GM19397 (cell line): Measurements from ENCODE around the gene IL17RB.
A peak's percentile ranks its signal among the peaks of the same experiment; 100 is the strongest.

Experiments
- ATAC-seq: cut with Tn5 transposase; IDR thresholded peaks from one replicate; pipeline ENCODE4 v1.9.1; 2021; ENCODE audit warnings: mild to moderate bottlenecking, moderate library complexity; ENCODE audit not compliant: unreplicated experiment

The IL17RB gene

DNA sequence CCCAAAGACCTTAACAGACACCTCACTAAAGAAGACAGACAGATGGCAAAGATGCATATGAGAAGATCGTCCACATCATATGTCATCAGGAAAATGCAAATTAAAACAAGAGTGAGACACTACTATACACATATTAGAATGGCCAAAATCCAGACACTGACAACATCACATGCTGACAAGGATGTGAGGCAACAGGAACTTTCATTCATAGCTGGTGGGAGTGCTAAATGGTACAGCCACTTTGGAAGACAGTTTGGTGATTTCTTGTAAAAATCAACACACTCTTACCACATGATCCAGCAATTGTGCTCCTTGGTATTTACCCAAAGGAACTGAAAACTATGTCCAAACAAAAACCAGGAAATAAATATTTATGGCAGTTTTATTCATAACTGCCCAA is 17.8 kb upstream of the IL17RB start:
- no peak for ATAC-seq

DNA sequence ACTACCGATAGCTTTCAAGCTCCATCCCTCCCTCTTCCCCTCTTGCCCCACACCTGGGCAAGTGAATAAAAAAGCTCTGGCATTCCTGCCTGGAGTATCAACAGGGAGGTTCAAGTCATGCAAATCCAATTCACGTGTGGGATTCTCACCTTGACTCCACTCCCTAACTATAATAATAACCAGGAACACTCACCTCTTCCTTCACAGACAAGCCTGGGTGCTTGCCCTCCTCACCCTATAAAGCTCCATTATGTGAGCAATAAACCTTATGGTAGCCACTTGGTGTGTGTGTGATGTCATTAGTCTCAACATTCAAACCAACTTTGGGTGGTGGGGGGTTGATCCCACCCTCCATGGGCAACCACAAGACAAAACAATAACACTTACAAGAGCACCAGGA is 16.8 kb upstream of the IL17RB start:
- no peak for ATAC-seq

DNA sequence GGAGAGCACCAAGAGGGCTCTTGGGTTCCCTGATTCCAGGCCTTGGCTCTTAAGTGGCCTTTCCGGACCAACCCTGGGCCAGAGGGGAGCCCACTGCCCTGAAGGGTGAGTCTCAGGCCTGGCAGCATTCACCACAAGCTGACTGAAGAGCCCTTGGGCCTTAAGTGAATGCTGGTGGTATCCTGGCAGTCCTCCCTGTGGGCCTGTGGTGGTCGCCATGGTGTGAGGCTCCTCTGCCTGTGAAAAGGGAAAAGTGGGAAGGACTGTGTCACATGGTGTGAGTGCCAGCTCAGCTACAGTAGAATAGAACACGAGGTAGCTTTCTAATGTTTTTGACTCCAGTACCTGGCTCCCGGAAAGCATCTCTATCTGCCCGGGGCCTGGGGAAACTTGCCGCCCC is 15.4 kb upstream of the IL17RB start:
- ATAC-seq: no peak

DNA sequence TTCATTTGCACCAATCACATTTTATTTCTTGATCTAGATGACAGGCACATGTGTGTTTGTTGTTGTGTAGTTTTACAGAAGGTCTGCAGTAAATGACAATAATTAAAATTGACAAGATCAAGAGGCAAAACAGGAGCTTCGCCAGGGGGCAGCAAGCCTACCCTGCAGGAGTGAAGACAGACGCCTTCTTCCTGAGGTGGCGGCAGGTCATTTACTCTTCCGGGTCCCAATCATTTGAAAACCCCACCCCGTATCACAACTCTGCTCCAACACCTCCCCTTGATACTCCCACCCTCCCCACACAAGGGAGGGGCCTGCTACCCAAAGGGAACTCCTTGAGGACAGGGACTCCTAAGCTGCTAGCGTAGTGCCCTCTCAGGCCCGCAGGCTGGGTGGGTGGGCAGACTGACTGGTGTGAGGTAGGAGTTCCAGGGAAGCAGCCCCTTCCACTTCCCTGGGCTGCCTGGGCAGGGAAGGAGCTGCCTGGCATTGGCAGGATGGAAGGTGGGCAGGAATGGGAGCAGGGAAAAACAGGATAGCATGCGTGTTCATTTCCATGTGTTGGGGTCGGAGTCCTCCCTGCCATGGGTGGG is 13.2 kb upstream of the IL17RB start:
- no peak for ATAC-seq

DNA sequence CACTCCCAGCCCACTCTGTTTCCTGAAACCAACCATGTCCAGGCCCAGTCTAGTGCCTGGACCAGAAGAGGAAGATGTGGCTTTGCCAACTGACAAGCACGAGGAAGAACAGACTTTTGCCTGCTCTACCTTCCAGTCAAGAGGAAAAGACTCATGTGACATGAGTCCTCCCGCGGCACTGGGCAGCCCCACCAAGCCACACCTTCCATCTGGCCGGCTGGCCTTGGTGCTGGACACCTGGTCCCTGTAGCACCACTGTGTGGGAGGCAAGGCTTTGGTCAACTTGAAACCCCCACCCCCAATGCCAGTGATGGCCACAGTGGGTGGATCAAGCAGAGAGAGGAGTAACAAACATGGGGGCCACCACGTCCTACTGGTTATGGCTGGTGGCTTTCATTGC is 12.7 kb upstream of the IL17RB start:
- ATAC-seq: no peak

DNA sequence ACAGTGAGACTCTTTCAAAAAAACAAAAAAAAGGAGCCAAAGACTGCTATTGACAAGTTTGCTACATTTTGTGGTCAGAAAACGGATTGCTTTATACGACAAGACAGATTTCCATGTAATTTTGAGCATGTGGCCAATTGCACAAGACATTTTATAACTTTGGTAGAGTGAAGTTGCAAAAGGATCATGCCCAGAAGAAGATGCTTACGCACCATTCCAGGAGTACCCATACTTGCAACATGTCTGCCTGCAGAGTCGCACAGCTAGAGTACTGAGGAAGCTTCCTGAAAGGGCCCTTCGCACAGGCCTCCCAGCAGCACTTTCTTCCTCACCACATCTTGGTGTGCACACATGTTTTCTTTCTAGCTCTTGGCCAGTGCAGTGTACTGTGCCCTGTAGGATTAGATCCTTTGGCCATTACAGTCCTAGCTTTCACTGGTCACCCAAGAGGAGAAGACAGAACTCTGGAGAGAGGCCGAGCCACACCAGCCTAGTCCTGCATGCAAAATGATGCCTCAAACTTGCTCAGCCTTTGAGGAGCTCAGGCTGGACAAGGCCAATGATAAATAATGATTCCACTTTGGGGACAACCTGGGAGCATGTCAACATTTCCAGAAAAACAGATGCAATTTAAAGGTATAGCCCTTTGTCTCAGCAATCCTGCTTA is 11.8 kb upstream of the IL17RB start:
- ATAC-seq: no peak

DNA sequence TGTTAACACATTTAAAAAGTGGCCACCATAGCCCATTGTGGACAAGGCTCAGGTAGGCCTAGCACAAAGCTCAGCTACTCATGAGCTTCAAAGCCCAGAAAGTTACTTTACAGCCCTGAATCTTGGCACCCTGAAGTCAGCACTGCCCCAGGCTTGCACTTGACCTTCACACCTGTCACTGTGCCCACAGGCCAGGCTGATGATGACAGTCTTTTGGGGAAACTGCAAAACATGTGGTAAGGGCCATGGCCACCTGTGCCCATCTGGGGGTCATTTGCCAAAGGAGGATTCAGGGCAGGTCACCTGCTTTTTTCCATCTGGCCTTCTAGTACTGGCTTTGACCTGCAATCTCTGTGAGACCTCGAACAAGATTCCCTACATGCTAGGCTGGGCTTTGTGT is 11.1 kb upstream of the IL17RB start:
- no peak for ATAC-seq

DNA sequence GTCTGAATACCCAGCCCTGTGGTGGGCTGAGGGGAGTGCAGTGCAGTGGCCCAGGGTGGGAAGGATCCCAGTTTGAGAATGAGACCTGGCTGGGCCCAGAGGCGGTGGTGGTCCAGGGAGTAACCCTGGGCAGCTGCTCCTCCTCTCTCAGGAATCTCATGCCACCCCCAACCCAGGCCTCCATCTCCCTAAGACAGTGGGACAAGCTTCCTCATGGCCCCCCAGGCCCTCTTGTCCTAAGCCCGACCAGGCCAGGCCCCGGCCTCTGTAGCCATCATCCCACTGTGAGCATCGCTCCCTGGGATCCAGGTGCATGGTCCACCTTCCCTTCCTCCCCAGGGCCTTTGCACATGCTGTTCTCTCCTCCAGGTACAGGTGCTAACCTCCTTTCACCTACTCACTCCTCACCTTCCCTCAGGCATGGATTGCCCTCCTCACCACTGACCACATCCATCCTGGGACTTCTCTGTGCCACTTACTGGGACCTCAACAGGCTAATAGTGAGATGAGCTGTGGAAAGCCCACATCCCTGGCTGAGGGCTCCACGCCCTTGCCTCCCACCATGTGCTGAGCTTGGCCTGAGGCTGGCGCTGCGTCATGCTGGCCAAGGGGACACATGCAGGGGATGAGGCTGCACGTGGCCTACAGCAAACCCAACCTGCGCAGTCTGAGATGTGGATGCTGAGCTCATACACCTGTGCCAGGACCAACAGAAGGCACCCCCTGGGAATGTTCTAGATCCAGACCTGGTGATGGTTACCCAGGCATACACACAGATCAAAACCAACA is 10.1 kb upstream of the IL17RB start:
- no peak for ATAC-seq

DNA sequence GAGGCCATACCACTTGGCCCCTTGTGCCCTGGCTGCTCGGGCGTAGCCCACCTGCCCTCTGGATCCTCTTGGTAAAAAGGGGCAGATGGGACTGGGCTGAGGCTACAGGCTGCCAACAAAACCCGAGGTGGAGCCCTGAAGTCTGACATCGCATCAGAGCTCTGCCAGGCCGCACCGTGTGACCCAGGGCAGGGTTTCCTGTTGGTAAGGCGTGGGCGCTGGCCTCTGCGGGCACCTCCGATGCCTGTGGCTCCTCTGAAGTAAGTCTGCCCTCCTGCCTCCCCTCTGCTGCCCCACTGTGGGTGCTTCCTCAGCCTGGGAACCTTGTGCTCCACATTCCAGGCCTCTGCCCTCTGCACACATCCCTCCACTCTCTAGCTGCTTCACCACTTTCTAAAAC is 9.0 kb upstream of the IL17RB start:
- no peak for ATAC-seq

DNA sequence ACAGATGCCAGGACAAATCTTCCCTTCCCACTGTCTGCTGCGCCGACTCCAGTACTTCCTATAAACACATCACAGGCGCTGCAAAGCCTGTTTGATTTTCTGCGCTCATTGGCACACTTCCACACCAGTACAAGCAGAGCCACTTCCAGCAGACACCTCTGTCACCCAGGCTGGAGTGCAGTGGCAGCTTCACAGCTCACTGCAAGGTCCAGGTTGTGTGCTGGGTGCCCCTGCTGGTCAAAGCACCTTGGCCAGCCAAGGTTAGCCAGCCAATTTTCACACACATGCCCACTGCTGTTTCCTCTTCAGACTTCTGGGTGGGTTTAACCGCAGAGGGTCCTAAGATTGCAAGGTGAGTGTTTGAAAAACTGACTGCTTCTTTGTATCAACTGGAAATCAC is 5.1 kb upstream of the IL17RB start:
- ATAC-seq: no peak

DNA sequence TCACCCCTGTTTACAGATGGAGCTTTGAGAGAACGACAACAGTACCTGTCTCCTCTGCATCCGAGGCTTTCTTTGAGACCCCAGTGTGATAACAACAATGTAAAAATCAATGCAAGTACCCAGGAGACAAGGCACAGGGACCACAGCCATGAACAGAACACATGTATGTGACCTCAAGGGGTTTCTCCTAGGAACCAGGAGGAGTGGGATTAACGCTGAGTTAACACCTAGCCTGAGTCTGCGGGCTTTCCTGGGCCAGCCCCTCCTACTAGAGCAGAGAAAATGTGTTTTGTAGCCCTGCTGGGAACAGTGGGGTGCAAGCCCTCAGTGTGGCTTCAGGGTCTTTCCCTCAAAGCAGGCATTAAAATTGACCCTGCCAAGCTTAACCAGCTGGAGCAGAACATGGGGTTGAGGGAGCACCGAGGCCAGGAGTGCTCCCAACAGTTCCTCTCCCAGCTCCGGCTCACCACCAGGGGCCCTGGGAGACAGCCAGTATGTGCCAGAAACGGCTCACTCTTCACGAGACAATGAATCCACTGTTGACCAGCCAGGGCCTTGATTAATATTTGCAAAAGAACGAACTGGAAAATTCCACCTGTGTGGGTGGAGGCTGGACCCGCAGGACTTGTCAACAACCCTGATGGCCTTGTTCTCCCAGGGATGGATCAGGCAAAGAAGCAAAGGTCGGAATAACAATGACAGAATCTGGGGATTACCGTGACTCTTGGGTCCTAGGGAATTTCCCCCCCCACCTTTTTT is 3.8 kb upstream of the IL17RB start:
- no peak for ATAC-seq

DNA sequence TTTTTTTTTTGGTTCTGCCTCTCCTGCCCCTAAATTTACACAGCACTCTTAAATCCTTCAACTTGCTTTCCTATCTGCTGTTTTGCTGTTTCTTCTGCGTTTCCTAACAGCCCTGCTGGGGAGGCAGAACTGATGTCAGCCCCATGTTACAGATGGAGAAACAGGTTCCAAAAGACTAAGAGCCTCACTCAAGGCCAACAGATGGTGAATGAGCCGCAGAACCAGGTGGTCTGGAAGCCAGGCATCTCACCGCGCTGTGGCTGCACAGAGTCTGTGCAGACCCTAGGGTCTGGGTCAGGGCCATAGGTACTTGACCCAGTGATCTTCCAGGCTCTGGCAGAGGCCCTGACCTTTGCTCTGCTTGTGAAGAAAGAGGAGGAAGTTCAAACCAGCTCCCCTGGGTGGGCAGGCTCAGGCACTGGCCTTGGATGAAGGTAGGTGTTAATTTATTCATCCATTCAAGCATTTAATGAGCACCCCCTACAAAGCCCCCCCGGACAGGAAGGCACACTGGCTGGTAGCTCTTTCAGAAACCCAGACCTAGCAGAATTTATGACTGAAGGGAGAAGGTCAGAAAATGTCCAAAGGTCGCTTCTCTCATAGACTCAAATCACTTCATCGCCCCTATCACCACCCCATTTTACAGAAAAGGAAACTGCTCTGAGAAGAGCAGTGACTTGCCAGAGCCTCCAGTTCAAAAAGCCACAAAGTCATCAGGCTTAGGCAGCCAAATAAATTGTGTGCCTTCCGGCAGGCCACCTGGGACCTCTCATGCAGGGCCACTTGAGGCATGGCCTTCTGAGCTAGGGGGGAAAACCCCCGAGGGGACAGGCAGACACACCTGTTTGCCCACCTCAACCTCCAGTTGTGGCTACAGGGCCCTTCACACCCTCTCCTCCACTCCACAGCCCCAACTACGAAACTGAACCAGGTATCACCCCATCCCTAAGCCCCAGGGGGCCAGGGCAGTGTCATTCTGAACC is 2.9 kb upstream of the IL17RB start:
- peak; percentile 41 for ATAC-seq

DNA sequence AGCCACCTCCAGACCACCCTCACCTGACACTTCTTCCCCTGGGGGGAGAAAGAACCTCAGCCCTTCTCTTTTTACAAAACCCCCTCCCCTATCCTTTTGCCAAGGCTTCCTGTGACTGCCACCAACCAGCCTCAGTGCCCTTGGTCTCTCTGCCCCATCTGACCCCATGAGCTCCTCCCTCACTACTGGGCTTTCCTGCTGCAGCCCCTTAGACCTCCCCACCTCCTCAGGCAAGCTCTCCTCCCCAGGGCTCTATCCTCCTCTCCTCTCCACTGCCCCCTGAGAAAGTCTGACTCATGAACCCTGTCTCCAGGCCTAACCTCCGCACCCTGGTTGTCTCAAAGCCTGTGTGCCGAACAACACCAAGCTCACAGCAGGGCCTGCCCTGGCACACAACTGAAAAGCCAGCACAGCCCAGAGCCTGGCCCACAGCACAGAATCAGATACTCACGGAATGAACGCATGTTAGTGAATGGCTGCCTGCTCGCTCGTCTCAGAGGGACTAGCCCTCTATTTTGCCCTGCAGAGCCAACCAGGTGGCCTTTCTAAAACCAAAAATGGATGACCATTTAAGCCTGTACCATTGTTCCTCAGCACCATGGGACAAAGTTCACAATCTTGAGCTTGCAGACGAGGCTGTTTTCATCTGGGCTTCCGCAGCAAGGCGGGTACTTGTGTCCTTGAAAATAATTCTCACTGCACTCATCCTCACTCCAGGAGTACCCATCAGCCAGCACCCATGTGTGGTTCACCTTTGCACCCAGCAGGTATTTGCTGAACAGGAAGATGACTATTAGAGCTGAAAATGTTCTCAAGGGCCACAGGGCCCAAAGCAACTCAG is 1.9 kb upstream of the IL17RB start:
- ATAC-seq: no peak

DNA sequence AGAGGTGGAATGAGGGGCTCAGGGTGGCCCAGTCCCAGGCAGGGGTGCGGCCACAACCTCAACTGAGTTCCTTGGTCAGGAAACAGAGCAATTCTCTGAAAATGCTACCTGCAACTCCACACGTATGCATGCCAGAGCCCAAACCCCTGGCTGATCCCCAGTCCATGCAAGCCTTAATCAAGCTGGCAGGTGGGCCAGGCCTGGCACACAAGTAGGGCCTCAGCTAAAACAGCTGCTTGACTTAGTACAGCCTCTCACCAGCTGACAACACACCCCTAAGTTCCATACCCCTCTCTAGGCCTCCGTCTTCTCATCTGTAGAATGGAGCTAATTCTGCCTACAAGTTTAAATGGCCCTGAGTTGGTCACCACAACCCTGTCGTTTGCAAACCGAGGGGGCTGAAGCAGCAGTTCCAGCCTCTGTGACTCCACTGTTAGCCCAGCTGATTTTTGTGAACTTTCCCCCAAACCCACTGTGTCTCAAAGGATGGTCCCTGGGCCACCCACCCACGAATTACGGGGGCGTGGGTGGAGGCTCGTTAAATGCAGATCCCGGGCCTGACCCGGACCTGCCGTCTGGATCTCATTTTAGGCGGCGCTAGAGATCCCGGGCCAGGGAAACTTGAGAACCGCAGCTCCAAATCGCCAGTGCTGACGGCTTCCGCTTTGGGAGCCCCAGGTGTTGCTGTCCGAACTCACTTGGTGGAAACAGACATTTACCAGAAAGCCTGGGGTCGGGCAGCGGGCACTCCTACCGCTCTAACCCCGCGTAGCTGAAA is 1.1 kb upstream of the IL17RB start:
- no peak for ATAC-seq

DNA sequence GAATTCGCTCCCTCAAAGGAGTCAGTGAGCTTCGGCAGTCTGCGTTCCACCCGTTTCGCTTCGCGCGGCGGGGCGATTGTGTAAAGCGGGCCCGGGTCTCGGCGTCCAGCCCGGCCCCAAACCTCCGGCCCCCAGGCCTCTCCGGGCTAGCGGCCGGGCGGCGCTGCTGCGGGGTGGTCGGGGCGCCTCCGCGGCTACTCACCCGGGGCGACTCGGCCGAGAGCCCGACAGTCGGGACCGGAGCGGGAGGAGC is 561 bp upstream of the IL17RB start:
- no peak for ATAC-seq

DNA sequence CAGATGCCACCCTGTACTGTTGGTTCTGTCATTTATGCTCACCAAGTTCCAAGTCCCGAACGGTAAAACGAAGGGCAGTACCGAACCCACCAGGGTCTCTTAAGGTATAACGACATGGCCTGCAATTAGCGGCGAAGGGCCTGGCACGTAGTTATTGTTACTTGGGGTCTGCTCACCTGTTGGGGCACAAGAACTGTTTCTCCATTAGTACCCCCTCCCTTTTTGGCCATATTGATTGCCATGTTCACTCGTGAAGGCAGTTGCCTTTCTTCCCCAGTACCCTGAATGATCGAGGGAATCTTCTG is 435 bp downstream of the IL17RB start:
- no peak for ATAC-seq

DNA sequence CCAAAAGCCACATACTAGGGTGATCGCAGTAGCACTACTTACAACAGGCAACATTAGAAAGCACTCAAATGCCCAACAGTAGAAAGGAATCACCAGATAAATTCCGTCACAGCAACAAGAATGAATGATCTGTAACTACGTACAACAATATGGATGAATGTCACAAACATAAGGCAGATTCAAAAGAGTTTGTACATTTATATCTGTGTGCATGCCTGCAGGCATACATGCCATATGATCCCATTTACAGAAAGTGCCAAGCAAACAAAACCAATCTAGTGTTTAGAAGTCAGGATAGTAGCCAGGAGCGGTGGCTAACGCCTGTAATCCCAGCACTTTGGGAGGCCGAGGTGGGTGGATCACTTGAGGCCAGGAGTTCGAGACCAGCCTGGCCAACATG is 3.5 kb downstream of the IL17RB start:
- ATAC-seq: no peak

DNA sequence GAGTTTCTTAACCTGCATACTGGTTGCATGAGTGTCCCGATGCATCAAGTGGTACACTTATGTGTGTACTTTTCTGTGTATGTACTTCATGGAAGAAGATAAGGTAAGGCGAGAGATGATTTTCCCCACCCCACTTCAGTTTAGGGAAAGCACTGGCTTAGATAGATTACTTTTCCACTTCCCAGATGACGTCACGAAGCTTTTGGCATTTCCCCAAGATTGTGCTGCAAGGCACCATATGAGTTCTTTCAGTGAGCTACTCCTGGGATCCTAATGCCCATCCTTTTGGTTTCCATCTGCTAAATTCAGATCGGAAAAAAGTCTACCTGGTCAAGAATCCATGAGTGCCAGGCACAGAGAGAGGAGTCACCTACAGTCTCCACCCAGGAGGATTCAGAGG is 4.5 kb downstream of the IL17RB start:
- no peak for ATAC-seq

DNA sequence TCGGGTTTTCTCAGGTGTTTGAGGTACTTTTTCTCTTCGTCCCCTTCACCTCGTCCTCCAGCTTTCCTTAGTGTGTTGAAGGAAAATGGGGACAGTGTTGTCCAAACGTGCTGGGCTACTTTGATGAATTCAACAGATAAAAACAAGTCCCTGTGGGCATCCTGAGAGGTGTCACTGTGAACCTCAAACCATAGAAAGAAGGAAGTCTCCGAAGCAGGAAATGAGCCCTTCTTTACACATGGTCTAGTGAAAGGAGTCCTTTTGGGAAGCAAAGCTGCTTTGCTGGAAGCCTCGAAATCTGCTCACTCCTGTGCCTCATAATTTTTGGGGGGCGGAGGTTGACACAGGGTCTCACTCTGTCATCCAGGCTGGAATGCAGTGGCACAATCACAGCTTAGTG is 10.6 kb downstream of the IL17RB start:
- no peak for ATAC-seq
